ENCODE data around the gene LAX1. TPM values are rescaled to one million over a fixed set of nuclear protein-coding genes. Genes with fewer than 3 reads are reported as not detected.
"Not testable (repeated sequence)": the region's sequence is repeated elsewhere in the genome, so short reads cannot be mapped to it uniquely, and the experiment has no call there.

LAX1 gene
- polyA plus RNA-seq, result 10 to 100 TPM; 13.0 to 49.0 (median 14.0) TPM

GRCh38 chr1:203765029-203765837, at the start of gene LAX1:
TSS of gene LAX1 (plus strand) at chr1:203765183. CDS start at chr1:203765566, 383 bp downstream.
- Mint-ChIP-seq H3K4me1 (peaks cover 47 to 52% of the 10 kb centered on the region in 2 donors), H3K9me3 (no peaks in the 10 kb centered on the region), H3K27me3 (ENCODE audit: low read depth in 3 of 3) (peaks cover 2 to 10% (median 7%) of the 10 kb centered on the region in 3 donors), H3K4me3 (peak within 1 kb of the TSS; percentile 95 to 97 (median 97)), H3K36me3 (peaks cover 7 to 14% (median 8%) of the 10 kb centered on the region in 3 donors), H3K27ac (peak within 1 kb of the TSS; percentile 96 to 100 (median 98))
- peak; percentile 80 to 88 (median 81) for DNase-seq

GRCh38 chr1:203717120-203717519, 47.9 kb upstream of the LAX1 start:
- H3K27me3 Mint-ChIP-seq (ENCODE audit: low read depth in 3 of 3), result no peaks in the 10 kb centered on the region
- no peak overlapping the region for H3K27ac Mint-ChIP-seq
- no peak for DNase-seq
- peaks cover 3 to 49% (median 20%) of the 10 kb centered on the region in 3 donors for H3K36me3 Mint-ChIP-seq
- H3K4me3 Mint-ChIP-seq, result no peak overlapping the region
- H3K9me3 Mint-ChIP-seq, result no peaks in the 10 kb centered on the region
- H3K4me1 Mint-ChIP-seq, result no peaks in the 10 kb centered on the region

- Mint-ChIP-seq H3K27me3 (ENCODE audit: low read depth in 3 of 3) (peaks cover 0 to 3% (median 0%) of the 10 kb centered on the region in 3 donors), H3K9me3 (no peaks in the 10 kb centered on the region), H3K4me1 (no peaks in the 10 kb centered on the region), H3K36me3 (peaks cover 13 to 50% (median 26%) of the 10 kb centered on the region in 3 donors), H3K4me3 (no peak overlapping the region), H3K27ac (no peak overlapping the region)
- DNase-seq, result no peak
Observed at GRCh38 chr1:203720242-203720641, 44.7 kb upstream of the LAX1 start.

- Mint-ChIP-seq H3K4me1 (no peaks in the 10 kb centered on the region), H3K27me3 (ENCODE audit: low read depth in 3 of 3) (peaks cover 0 to 7% (median 6%) of the 10 kb centered on the region in 3 donors), H3K9me3 (no peaks in the 10 kb centered on the region), H3K27ac (no peak overlapping the region), H3K36me3 (peaks cover 25 to 62% (median 42%) of the 10 kb centered on the region in 3 donors), H3K4me3 (no peak overlapping the region)
- no peak for DNase-seq
Observed at GRCh38 chr1:203722909-203723308, 42.1 kb upstream of the LAX1 start.

GRCh38 chr1:203726417-203726867, 38.5 kb upstream of the LAX1 start:
- Mint-ChIP-seq H3K4me3 (no peak overlapping the region), H3K36me3 (peaks cover 34 to 62% (median 46%) of the 10 kb centered on the region in 3 donors), H3K9me3 (no peaks in the 10 kb centered on the region), H3K27ac (peak overlapping the region in 2 of 6 donors; percentile 30 to 31), H3K27me3 (ENCODE audit: low read depth in 3 of 3) (peaks cover 0 to 10% (median 7%) of the 10 kb centered on the region in 3 donors), H3K4me1 (peaks cover 6 to 17% of the 10 kb centered on the region in 2 donors)
- no peak for DNase-seq

GRCh38 chr1:203733009-203733863, 31.7 kb upstream of the LAX1 start:
- Mint-ChIP-seq H3K27me3 (ENCODE audit: low read depth in 3 of 3) (peaks cover 1 to 14% (median 6%) of the 10 kb centered on the region in 3 donors), H3K36me3 (peaks cover 14 to 40% (median 34%) of the 10 kb centered on the region in 3 donors), H3K9me3 (no peaks in the 10 kb centered on the region), H3K4me1 (peaks cover 16 to 35% of the 10 kb centered on the region in 2 donors), H3K4me3 (no peak overlapping the region), H3K27ac (peak overlapping the region; percentile 2 to 80 (median 37))
- DNase-seq, result no peak

- peak overlapping the region; percentile 18 to 88 (median 55) for H3K27ac Mint-ChIP-seq
- no peaks in the 10 kb centered on the region for H3K9me3 Mint-ChIP-seq
- peaks cover 0 to 17% (median 8%) of the 10 kb centered on the region in 3 donors for H3K27me3 Mint-ChIP-seq (ENCODE audit: low read depth in 3 of 3)
- H3K36me3 Mint-ChIP-seq, result peaks cover 35 to 40% (median 36%) of the 10 kb centered on the region in 3 donors
- H3K4me1 Mint-ChIP-seq, result peaks cover 23 to 26% of the 10 kb centered on the region in 2 donors
- no peak for DNase-seq
- H3K4me3 Mint-ChIP-seq, result no peak overlapping the region
Observed at GRCh38 chr1:203742436-203742835, 22.5 kb upstream of the LAX1 start.

GRCh38 chr1:203743091-203743571, 21.9 kb upstream of the LAX1 start:
- no peak for DNase-seq
- H3K4me3 Mint-ChIP-seq, result no peak overlapping the region
- H3K27ac Mint-ChIP-seq, result peak overlapping the region; percentile 16 to 91 (median 87)
- H3K36me3 Mint-ChIP-seq, result peaks cover 32 to 39% (median 36%) of the 10 kb centered on the region in 3 donors
- H3K4me1 Mint-ChIP-seq, result peaks cover 23 to 26% of the 10 kb centered on the region in 2 donors
- no peaks in the 10 kb centered on the region for H3K9me3 Mint-ChIP-seq
- H3K27me3 Mint-ChIP-seq (ENCODE audit: low read depth in 3 of 3), result peaks cover 0 to 14% (median 8%) of the 10 kb centered on the region in 3 donors

GRCh38 chr1:203744075-203744972, 20.7 kb upstream of the LAX1 start:
- Mint-ChIP-seq H3K9me3 (no peaks in the 10 kb centered on the region), H3K27me3 (ENCODE audit: low read depth in 3 of 3) (peaks cover 0 to 11% (median 6%) of the 10 kb centered on the region in 3 donors), H3K4me3 (peak overlapping the region; percentile 40 to 70 (median 55)), H3K4me1 (peaks cover 23 to 26% of the 10 kb centered on the region in 2 donors), H3K27ac (peak overlapping the region; percentile 80 to 92 (median 87)), H3K36me3 (peaks cover 26 to 28% (median 28%) of the 10 kb centered on the region in 3 donors)
- peak in 2 of 3 donors; percentile 29 to 30 for DNase-seq

GRCh38 chr1:203746281-203746680, 18.7 kb upstream of the LAX1 start:
- H3K9me3 Mint-ChIP-seq, result no peaks in the 10 kb centered on the region
- peaks cover 0 to 7% (median 6%) of the 10 kb centered on the region in 3 donors for H3K27me3 Mint-ChIP-seq (ENCODE audit: low read depth in 3 of 3)
- H3K36me3 Mint-ChIP-seq, result peaks cover 11 to 21% (median 14%) of the 10 kb centered on the region in 3 donors
- no peak overlapping the region for H3K4me3 Mint-ChIP-seq
- no peak for DNase-seq
- peaks cover 23 to 26% of the 10 kb centered on the region in 2 donors for H3K4me1 Mint-ChIP-seq
- peak overlapping the region in 3 of 6 donors; percentile 18 to 86 (median 80) for H3K27ac Mint-ChIP-seq

- Mint-ChIP-seq H3K9me3 (no peaks in the 10 kb centered on the region), H3K4me1 (peaks cover 21 to 25% of the 10 kb centered on the region in 2 donors), H3K27me3 (ENCODE audit: low read depth in 3 of 3) (peaks cover 3 to 6% (median 4%) of the 10 kb centered on the region in 3 donors), H3K27ac (peak overlapping the region in 1 of 6 donors; percentile 54), H3K36me3 (peaks cover 0 to 5% (median 0%) of the 10 kb centered on the region in 3 donors), H3K4me3 (no peak overlapping the region)
- DNase-seq, result no peak
Observed at GRCh38 chr1:203751051-203751450, 13.9 kb upstream of the LAX1 start.

GRCh38 chr1:203751618-203752361, 13.2 kb upstream of the LAX1 start:
- H3K4me3 Mint-ChIP-seq, DNase-seq, H3K9me3 Mint-ChIP-seq, H3K36me3 Mint-ChIP-seq: not testable (repeated sequence)
- H3K27me3 Mint-ChIP-seq (ENCODE audit: low read depth in 3 of 3), result peaks cover 4 to 12% (median 8%) of the 10 kb centered on the region in 3 donors
- H3K27ac Mint-ChIP-seq, result peak overlapping the region in 1 of 6 donors; percentile 31
- H3K4me1 Mint-ChIP-seq, result peaks cover 29 to 31% of the 10 kb centered on the region in 2 donors
